Nucleus accumbens (tissue), 56 donors: ENCODE results near the gene SRMS.
"Not testable (repeated sequence)": the region's sequence is repeated elsewhere in the genome, so short reads cannot be mapped to it uniquely, and the experiment has no call there.

Source experiments
- DNase-seq, 56 donors: peaks; one replicate each; lab custom pipeline; 2025; lab: John Stamatoyannopoulos, UW

The SRMS gene

DNA sequence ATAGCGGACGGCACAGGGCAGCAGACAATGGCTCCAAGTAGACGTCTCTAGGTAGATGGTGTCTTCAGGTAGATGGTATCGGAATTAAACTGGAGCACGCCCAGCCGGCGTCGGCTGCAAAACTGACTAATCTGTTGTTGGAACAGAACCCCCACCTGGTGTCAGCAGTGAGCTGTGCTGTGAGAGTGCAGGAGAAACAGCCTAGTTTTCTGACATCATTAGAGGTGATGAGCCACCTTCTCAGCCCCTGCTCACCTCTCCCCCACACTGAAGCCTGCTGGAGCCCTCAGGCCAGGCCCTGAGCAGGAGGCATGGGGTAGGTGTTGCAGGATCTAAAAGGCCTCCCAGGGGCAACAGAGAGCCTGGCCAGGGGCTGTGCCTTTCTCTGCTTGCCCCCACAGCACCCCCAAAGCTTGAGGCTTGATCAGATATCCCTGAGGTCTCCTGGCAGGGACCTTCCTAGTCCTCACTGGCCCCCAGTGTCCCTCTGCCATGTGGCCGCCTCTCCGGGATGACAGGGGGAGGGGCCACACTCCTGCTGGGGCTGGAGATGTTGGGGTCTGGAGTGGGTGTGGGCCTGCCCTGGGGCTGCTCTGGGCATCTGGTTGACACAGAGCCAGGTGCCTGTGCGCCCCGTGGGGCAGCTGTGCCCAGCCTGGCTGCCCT lies 33.4 kb upstream of the SRMS start:
- peak in 31 of 56 donors; percentile 4 to 76 (median 28) for DNase-seq

GRCh38 chr20:63579017-63579694 lies 31.6 kb upstream of the SRMS start:
- DNase-seq: no peak

GRCh38 chr20:63578224-63579016 lies 30.9 kb upstream of the SRMS start:
- no peak for DNase-seq

DNA sequence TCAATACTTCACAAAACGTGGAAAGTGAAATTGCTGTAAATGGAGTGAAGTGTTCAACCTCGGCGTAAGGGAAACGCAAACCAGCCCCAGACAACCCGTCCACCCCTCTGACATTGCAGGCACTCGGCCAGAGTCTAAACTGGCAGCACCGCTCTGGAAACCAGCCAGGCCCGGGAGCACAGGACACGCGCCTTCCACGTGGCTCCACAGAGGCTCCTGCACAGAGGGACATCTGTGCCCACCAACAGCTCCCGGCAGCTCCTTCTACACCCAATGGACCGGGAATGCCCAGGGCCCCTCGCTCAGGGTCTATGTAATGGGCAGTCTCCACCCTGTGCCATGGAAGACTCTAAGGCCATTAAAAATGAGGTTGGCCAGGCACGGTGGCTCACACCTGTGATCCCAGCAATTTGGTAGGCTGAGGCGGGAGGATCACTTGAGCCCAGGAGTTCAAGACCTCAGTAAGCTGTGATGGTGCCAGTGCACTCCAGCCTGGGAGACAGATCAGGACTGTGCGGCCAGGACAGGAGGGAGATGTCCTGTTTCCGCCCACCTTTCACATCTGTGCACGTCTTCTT lies 29.9 kb upstream of the SRMS start:
- peak in 30 of 56 donors; percentile 4 to 74 (median 30) for DNase-seq

DNA sequence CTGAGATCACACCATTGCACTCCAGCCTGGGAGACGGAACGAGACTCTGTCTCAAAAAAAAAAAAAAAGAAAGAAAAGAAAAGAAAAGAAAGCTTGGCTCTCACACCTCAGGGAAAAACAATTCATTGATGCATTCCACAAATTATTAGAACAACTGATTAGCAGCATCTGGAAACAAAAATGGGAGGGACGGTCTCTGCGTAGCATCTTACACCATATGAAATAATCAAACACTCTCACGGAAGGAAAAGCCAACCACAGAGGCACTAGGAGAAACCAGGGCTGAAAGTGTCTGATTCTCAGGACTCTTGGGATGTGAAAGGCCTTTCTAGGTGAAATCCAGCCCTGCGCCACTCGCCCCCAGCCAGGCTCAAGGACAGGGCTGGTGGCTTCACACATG lies 28.8 kb upstream of the SRMS start:
- DNase-seq: no peak

DNA sequence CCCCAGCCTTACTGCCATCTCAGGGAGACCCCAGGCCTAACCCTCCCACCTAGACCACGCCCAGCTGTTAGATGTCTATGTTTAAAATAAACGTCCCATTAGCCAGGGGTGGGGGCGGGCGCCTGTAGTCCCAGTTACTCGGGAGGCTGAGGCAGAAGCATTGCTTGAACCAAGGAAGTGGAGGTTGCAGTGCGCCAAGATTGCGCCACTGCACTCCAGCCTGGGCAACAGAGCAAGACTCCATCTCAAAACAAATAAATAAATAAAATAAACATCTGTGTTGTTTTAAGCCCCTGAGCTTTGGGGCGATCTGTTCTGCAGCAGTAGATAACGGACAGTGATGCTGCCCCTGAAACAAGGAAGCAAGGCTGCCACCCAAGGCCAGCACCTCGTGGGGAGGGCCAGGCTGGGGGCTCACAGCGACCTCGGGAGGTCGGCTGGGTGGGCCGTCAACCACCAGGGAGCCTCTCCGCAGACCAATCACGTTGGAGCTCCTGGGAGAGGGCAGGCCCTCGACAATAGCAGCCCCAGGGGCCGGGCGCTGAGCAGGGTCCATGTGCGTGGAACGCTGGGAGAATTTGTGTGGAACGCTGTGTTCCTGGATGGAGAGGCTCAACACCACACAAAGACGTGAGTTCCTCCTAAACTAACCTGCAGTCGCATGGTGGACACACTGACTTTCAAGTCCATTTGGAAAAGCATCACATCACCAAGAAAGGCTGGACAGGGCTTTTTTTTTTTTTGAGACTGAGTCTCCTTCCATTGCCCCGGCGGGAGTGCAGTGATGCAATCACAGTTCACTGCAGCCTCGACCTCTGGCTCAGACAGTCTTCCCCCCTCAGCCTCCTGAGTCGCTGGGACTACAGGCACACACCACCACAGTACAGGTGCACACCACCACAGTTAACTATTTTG lies 27.5 kb upstream of the SRMS start:
- DNase-seq: no peak

- DNase-seq: peak in 30 of 56 donors; percentile 3 to 63 (median 25)
Observed at GRCh38 chr20:63574156-63574828, 26.7 kb upstream of the SRMS start, which contains the start of gene HELZ2. TSS of gene HELZ2 (minus strand) at chr20:63574239. CDS start at chr20:63572385, 1,854 bp downstream.

- no peak for DNase-seq
Observed at GRCh38 chr20:63573647-63574131, 26.1 kb upstream of the SRMS start.

DNA sequence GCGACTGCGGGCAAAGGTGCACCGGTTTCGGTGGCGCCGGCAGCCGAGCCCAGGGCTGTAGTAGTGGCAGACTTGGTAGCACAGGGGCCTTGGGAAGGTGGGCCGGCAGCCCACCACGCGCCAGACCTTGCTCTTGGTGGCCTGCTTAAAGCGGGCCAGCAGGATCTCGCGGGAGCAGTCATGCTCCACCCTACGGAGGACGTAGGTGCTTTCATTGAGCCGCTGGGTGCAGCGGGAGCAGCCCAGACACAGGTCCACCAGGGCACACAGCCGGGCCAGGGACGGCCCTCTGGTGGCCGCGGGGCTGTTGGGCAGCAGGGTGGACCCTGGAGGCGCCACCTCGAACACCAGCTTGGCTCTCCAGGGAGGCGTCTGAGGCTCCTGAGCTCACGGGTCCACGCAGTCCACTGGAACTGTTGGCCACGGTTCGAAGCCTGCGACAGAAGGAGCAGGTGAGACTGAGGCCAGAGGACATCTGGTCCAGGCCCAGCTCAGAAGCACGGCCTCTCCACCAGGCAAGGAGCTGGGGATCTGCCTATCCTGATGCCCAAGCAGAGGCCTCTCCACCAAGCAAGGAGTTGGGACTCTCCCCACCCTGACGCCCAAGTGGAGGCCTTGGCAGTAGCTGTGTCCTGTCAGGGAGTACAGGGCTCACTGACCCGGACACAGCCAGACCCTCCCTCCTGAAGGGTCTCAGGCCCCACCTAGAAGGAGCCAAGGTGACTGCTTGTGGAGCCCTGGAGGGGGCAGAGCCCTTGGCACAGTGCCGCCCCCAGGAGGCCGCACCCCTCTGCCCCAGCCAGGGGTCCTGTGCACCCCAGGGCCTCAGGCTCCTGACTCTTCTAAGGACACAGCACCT lies 25.5 kb upstream of the SRMS start:
- DNase-seq: no peak

DNA sequence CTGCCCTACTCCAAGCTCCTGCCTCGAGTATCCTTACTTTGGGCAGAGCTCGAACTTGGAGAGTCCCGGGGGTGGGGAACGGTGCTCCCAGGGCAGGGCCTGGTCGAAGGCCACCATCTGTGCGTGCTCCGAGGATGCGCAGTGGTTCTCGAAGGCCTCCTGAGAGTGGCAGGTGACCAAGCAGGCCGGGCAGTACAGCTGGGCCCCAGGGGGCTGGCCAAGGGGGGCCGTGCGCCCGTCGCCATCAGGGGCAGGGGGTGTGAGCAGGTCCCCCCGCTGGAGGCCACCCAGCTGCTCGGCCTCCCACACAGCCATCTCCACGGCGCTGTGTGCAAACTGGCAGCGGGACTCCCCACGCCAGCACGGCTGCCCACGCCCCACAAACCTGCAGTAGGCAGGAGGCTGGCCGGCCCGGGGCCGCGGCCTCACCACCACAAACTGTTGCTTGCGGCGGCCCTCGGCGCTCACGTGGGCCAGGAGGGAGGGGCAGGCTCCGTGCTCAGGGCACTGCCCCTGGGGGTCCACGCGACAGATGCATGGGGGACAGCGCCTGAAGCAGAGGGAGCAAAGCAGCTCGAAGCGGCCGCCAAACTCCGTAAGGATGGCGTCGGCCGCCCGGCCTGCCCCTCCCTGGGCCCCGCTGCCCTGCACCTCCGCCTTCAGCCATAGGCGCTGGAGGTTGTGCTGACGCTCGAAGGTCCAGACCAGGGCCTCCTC lies 24.7 kb upstream of the SRMS start:
- no peak for DNase-seq

GRCh38 chr20:63571087-63571478 lies 23.5 kb upstream of the SRMS start:
- not testable (repeated sequence) for DNase-seq

DNA sequence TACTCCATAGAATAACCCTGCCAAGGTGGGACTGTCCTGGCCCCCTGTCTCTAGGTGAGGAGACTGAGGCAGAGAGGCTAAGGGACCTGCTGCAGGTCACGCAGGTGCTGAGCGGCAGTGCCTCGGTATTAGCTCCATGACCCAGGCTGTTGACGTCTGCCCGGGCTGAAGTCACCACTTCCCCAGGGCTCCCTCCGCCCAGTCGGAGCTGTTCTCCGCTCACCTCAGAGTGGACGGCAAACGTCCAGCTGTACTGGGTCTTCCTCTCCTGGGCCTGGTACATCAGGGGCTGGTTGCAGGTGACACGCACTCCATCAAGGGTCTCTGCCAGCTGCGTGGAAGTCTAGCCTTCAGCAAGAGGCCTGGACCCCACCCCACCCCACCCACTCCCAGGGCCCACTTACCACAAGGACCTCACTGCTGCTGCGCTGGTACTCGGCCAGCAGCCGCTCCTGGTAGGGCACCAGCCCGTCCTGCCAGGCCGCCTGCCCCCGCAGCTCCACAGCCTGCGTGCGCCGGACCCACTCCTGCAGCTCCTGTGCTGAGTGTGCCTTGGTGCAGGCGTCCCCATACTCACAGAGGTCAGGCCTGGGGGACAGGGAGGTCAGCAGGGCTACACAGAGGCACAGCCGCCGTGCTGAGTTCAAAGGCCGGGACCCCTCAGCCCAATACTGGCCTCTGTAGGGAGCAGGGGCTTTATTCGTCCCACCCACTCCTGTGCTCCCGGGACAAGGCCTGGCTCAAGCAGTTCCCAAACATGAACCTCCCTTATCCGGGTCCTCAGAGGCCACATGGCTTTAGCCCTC lies 22.9 kb upstream of the SRMS start:
- DNase-seq: no peak

GRCh38 chr20:63568986-63569949 lies 21.7 kb upstream of the SRMS start:
- no peak for DNase-seq

- no peak for DNase-seq
Observed at GRCh38 chr20:63568170-63568981, 20.8 kb upstream of the SRMS start.
